ENCODE measurements around the gene CPTP. TPM values are rescaled to one million over a fixed set of nuclear protein-coding genes. Genes with fewer than 3 reads are reported as not detected.

The CPTP gene
- total and polyA plus RNA-seq, 7 donors, result 8.4 to 57.1 (median 21.6) TPM

GRCh38 chr1:1336446-1336845, 11.8 kb downstream of the CPTP start:
- Histone ChIP-seq H3K27ac (no peak overlapping the region), H3K27me3 (no peaks in the 10 kb centered on the region), H3K9me3 (no peaks in the 10 kb centered on the region), H3K36me3 (peaks cover 16 to 56% (median 31%) of the 10 kb centered on the region in 4 donors), H3K4me3 (no peak overlapping the region), H3K4me1 (no peaks in the 10 kb centered on the region)
- intact Hi-C loops (cut with DNase I), result no loop called here
- 91 to 92% methylated on average over 26 of the region's 26 CpGs for WGBS, 2 donors
- DNase-seq, result no peak
- TF ChIP-seq EP300 (IDR thresholded peaks at IDR 0.05), result no peak
- TF ChIP-seq POLR2AphosphoS5 (IDR thresholded peaks at IDR 0.05), result no peak
- no peak for TF ChIP-seq CTCF (IDR thresholded peaks at IDR 0.05)
- TF ChIP-seq POLR2A (IDR thresholded peaks at IDR 0.05), result no peak

DNA sequence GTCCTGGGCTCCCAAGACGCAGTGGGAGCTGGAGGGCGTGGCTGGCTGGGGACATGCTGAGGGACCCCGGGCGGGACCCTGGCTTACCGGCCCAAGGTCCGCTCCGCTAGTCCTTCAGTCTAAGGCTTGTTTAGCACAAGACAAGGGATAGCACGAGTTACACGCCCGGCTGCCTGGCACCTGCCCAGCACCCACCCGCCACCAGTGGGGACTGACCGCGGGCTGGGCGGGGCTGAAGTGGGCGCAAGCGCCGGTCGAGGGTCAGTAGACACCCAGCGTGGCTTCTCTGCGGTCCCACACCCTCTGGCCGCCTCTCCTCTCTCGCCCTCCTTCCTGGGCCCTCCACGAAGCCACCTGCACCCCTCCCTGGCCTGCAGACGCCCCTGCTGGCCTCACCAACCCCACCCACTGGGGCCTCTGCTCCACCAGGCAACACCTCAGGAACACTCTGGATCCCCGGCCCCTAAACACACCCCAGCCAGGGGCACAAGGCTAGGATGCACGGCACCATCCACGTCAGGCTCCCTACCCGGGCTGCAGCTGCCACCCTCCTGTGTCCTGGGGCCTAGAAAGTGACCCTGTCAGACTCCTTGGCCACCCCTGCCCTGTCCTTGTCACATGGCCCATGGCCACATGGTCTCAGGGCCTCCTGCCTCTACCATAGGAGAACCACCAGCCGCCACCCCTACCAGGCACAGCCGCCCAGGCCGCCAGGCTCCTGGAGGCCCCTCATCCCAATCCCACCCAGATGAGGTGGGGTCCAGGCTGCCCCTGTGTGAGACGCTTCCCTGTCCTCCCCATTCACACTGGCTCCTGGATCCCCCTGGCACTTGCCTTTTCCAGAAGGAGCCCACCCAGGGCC, 12.6 kb downstream of the CPTP start:
- Histone ChIP-seq H3K27me3 (no peaks in the 10 kb centered on the region), H3K36me3 (peaks cover 16 to 63% (median 37%) of the 10 kb centered on the region in 4 donors), H3K4me1 (no peaks in the 10 kb centered on the region), H3K27ac (no peak overlapping the region), H3K9me3 (no peaks in the 10 kb centered on the region), H3K4me3 (no peak overlapping the region)
- TF ChIP-seq POLR2AphosphoS5 (IDR thresholded peaks at IDR 0.05), result no peak
- TF ChIP-seq CTCF (IDR thresholded peaks at IDR 0.05), result no peak
- no peak for TF ChIP-seq EP300 (IDR thresholded peaks at IDR 0.05)
- no peak for TF ChIP-seq POLR2A (IDR thresholded peaks at IDR 0.05)
- 86 to 92% methylated on average over 32 of the region's 32 CpGs for WGBS, 2 donors
- intact Hi-C loops (cut with DNase I), result no loop called here
- no peak for DNase-seq

- H3K27me3 ChIP-seq, result no peaks in the 10 kb centered on the region
- no peak for DNase-seq
- peaks cover 16 to 64% (median 37%) of the 10 kb centered on the region in 4 donors for H3K36me3 ChIP-seq
- 42 to 82% methylated on average over 18 of the region's 18 CpGs for WGBS, 2 donors
- intact Hi-C loops (cut with DNase I), result no loop called here
- no peak overlapping the region for H3K27ac ChIP-seq
- TF ChIP-seq CTCF (IDR thresholded peaks at IDR 0.05), result no peak
- no peak for TF ChIP-seq EP300 (IDR thresholded peaks at IDR 0.05)
- TF ChIP-seq POLR2AphosphoS5 (IDR thresholded peaks at IDR 0.05), result no peak
- no peak for TF ChIP-seq POLR2A (IDR thresholded peaks at IDR 0.05)
- no peak overlapping the region for H3K4me3 ChIP-seq
- no peaks in the 10 kb centered on the region for H3K4me1 ChIP-seq
- no peaks in the 10 kb centered on the region for H3K9me3 ChIP-seq
These were observed 13.2 kb downstream of the CPTP start for GRCh38 chr1:1337793-1338147.

GRCh38 chr1:1338278-1338677, 13.7 kb downstream of the CPTP start:
- no peak for DNase-seq
- H3K9me3 ChIP-seq, result no peaks in the 10 kb centered on the region
- H3K36me3 ChIP-seq, result peaks cover 16 to 64% (median 37%) of the 10 kb centered on the region in 4 donors
- H3K27me3 ChIP-seq, result no peaks in the 10 kb centered on the region
- 95 to 96% methylated on average over 36 of the region's 36 CpGs for WGBS, 2 donors
- H3K4me3 ChIP-seq, result no peak overlapping the region
- H3K4me1 ChIP-seq, result no peaks in the 10 kb centered on the region
- TF ChIP-seq EP300 (IDR thresholded peaks at IDR 0.05) (no peak), POLR2A (IDR thresholded peaks at IDR 0.05) (no peak), CTCF (IDR thresholded peaks at IDR 0.05) (no peak), POLR2AphosphoS5 (IDR thresholded peaks at IDR 0.05) (no peak)
- no peak overlapping the region for H3K27ac ChIP-seq
- intact Hi-C loops (cut with DNase I), result no loop called here
